Measurements from ENCODE around the gene RRBP1. TPM values are rescaled to one million over a fixed set of nuclear protein-coding genes. Genes with fewer than 3 reads are reported as not detected.

Gene RRBP1
- total and polyA plus RNA-seq, 3 donors from 2014 or later = 93.8 to 146 (median 144) TPM

DNA sequence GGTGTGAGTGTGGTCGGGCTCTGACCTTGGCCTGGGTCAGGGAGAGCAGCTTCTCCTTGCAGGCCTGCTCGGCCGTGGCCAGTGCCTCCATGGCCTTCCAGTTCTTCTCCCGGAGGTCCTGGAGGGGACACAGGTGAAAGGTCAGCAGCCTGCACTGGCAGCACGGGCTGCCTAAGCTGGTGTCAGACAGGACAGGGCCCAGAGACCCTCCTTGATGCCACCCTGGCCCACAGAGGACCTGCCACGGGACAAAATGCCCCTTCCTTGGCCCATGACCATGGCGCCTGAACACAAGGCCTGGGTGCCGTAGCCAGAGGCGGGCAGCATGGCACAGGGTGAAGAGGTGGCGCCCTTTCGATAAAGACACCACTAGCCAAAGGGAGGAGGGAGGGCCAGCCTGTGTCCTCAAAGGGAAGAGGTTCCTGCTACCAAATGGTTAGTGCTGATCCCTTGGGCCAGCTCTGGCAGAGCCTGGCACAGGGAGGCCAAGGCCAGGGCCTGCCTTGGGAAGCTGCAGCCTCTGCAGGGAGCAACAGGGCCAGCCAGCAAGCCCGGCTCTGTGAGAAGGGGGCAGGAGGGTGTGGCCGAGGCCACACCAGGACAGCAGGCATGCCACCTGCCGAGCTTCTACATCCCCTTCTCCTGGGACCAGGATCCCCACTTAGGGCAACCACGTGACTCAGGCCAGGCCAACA is 57.3 kb downstream of the RRBP1 start:
- Histone ChIP-seq H3K9me3 (no peaks in the 10 kb centered on the region), H3K4me1 (no peaks in the 10 kb centered on the region), H3K36me3 (ENCODE audit: low read depth, missing control alignments) (no peaks in the 10 kb centered on the region), H3K4me3 (no peak overlapping the region), H3K27ac (no peak overlapping the region), H3K27me3 (no peaks in the 10 kb centered on the region)
- WGBS, 2 donors = 80 to 87% methylated on average over 8 to 15 of the region's 15 CpGs
- intact Hi-C loops (cut with DNase I; ENCODE audit: low total_unique reads) = no loop called here
- no peak for DNase-seq
- TF ChIP-seq POLR2A (IDR thresholded peaks at IDR 0.05) = no peak

DNA sequence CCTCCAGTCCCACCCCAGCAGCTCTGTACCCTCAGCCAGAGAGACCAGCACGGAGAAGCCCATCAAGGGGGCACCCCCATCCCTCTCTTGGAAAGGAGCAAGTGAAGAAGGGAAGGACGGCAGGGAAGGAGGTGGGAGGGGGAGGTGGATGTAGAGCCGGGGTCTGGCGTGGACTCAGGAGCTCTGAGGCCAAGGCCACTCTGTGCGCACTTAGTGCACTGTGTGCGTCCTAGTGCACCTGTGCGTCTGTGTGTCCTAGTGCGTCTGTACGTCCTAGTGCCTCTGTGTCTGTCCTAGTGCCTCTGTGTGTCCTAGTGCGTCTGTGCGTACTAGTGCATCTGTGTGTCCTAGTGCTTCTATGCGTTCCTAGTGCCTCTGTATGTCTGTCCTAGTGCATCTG is 58.0 kb downstream of the RRBP1 start:
- Histone ChIP-seq H3K36me3 (ENCODE audit: low read depth, missing control alignments) (no peaks in the 10 kb centered on the region), H3K9me3 (no peaks in the 10 kb centered on the region), H3K27ac (no peak overlapping the region), H3K4me3 (no peak overlapping the region), H3K4me1 (no peaks in the 10 kb centered on the region), H3K27me3 (no peaks in the 10 kb centered on the region)
- intact Hi-C loops (cut with DNase I; ENCODE audit: low total_unique reads) = no loop called here
- no peak for DNase-seq
- WGBS, 2 donors = 87 to 88% methylated on average over 12 of the region's 12 CpGs
- TF ChIP-seq, protein P1, sequence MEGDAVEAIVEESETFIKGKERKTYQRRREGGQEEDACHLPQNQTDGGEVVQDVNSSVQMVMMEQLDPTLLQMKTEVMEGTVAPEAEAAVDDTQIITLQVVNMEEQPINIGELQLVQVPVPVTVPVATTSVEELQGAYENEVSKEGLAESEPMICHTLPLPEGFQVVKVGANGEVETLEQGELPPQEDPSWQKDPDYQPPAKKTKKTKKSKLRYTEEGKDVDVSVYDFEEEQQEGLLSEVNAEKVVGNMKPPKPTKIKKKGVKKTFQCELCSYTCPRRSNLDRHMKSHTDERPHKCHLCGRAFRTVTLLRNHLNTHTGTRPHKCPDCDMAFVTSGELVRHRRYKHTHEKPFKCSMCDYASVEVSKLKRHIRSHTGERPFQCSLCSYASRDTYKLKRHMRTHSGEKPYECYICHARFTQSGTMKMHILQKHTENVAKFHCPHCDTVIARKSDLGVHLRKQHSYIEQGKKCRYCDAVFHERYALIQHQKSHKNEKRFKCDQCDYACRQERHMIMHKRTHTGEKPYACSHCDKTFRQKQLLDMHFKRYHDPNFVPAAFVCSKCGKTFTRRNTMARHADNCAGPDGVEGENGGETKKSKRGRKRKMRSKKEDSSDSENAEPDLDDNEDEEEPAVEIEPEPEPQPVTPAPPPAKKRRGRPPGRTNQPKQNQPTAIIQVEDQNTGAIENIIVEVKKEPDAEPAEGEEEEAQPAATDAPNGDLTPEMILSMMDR (IDR thresholded peaks at IDR 0.05) = no peak
- no peak for TF ChIP-seq POLR2A (IDR thresholded peaks at IDR 0.05)

DNA sequence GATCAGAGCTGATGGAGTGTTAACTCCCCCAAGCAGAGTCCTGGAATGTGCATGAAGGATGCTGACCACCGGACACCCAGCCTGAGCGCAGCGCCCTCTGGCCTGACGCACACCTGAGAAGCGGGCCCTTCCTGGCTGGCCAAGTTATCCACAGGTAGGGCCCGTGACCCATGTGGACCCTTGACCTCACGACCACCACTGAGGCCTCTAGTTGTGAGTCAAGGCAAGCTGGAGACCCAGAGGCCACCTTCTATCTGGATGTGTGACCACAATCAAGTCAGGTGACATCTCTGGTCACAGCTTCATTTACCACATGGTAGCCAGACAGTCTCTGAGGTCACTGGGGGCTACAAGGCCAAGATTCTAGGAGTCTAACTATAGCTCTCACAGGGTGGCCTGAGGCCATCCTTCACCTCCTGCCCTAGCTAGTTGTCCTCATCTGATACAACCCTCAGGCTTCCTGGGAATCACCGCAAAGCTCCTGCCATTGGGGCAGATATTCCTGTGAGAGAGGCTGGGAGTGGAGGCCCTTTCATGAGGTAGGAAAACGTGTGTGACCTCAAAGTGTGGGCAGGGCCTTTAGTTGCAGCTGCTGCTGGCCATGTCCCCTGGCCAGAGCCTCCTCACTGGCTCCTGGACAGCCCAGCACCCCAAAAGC is 59.1 kb downstream of the RRBP1 start:
- intact Hi-C loops (cut with DNase I; ENCODE audit: low total_unique reads) = no loop called here
- no peaks in the 10 kb centered on the region for H3K36me3 ChIP-seq (ENCODE audit: low read depth, missing control alignments)
- H3K9me3 ChIP-seq = no peaks in the 10 kb centered on the region
- H3K4me3 ChIP-seq = no peak overlapping the region
- H3K27me3 ChIP-seq = no peaks in the 10 kb centered on the region
- no peaks in the 10 kb centered on the region for H3K4me1 ChIP-seq
- no peak overlapping the region for H3K27ac ChIP-seq
- peak; percentile 13 for DNase-seq
- TF ChIP-seq, protein P1 (IDR thresholded peaks at IDR 0.05) = no peak
- WGBS, 2 donors = 80 to 93% methylated on average over 1 to 9 of the region's 9 CpGs

DNA sequence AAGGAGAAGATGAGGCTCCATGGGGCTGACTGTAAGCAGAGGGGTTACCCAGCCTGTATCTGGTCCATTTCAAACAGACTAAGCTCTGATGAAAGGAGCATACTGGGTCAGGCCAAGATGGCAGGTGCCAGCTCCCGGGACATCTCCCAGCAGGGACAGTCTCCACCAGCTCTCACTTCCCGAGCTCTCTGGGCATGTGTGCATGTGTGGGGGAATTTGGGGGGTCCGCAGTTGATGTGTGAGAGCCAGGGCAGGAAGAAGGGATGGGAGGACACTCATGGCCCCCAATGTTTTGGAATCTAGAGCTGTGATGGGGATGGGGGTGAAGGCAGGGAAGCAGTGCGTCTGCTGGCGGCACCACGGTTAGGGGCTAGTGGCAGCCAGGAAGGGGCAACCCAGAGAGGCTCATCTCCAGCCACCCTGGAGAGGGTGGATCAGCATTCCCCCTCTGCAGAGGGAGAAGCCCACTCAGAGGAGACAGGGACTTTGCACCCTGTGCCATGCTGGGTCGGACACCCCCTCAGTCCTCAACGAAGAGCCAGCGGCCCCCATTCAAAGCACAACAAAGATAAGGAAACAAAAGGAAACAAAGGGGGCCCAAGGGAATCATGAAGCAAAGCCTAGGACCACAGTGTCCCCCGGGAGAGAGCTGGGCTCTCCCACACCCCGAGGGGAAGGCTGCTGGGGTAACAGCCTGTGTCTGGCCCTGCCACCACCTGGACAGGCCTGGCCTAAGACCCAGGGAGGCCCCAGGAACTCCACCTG is 59.8 kb downstream of the RRBP1 start:
- intact Hi-C loops (cut with DNase I; ENCODE audit: low total_unique reads) = no loop called here
- H3K4me1 ChIP-seq = no peaks in the 10 kb centered on the region
- no peaks in the 10 kb centered on the region for H3K27me3 ChIP-seq
- H3K36me3 ChIP-seq (ENCODE audit: low read depth, missing control alignments) = no peaks in the 10 kb centered on the region
- WGBS, 2 donors = 79 to 88% methylated on average over 8 to 11 of the region's 11 CpGs
- no peak for DNase-seq
- TF ChIP-seq POLR2A (IDR thresholded peaks at IDR 0.05) = no peak
- TF ChIP-seq, protein P1 (IDR thresholded peaks at IDR 0.05) = no peak
- no peak overlapping the region for H3K4me3 ChIP-seq
- no peaks in the 10 kb centered on the region for H3K9me3 ChIP-seq
- no peak overlapping the region for H3K27ac ChIP-seq

DNA sequence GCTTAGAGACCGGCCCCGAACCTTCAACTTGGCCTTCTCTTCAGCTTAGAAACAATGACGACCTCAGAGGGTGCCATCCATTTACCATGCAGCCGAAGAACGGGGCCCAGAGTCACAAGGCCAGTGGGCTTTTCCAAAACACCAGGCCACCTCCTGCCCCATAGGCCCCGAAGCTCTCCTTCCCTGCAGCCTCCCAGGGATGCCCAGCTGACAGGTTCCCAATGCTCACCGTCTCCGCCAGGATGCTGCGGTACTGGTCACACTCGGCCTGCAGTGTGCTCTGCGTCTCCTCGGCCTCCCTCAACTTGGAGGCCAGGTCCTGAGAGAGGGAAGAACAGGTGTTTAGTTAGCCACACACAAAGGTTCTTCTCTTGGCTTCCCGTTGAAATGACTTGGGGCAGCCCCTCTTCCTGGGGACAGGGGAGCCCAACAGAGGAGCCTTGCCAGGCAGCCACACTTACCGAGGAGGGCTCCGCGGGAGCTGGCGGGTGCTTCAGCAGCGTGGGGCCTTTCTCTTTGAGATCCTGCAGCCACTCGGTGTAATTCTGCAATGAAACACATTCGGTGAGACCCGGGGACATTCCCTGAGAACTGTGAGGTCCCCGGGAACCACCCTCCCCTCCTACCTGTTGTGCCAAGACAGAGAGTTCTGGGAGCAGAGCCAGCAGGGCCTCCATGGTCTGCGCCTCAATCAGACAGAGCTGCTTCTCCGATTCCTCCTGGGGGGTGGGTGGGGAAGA is 60.6 kb downstream of the RRBP1 start:
- intact Hi-C loops (cut with DNase I; ENCODE audit: low total_unique reads) = no loop called here
- peak; percentile 11 for DNase-seq
- Histone ChIP-seq H3K4me3 (no peak overlapping the region), H3K9me3 (no peaks in the 10 kb centered on the region), H3K27ac (no peak overlapping the region), H3K36me3 (ENCODE audit: low read depth, missing control alignments) (no peaks in the 10 kb centered on the region), H3K27me3 (no peaks in the 10 kb centered on the region), H3K4me1 (no peaks in the 10 kb centered on the region)
- WGBS, 2 donors = 83 to 89% methylated on average over 24 of the region's 24 CpGs
- TF ChIP-seq, protein P1 (IDR thresholded peaks at IDR 0.05) = no peak
- TF ChIP-seq POLR2A (IDR thresholded peaks at IDR 0.05) = no peak
